Adrenal gland (tissue), 12 donors: ENCODE results near the gene MALRD1. TPM values are rescaled to one million over a fixed set of nuclear protein-coding genes. Genes with fewer than 3 reads are reported as not detected.

ENCODE experiments used
- DNase-seq, 7 donors: peaks; one replicate each; pipeline ENCODE4 v3.0.0-alpha.2; 2019 to 2020
- H3K27ac ChIP-seq, 5 donors: fragments of 200-600 bp; sonication (generic) in 4 of 5; 1 replicate in 3 of 5; 2 replicates in 2 of 5; pipeline versions ENCODE4 v1.5.1 to v1.8.0; 2016 to 2020; ENCODE audit warnings: mild to moderate bottlenecking in 1 of 5
- H3K27me3 ChIP-seq: fragments of 200-600 bp; 2 replicates; pipeline ENCODE4 v1.8.0; 2021
- H3K36me3 ChIP-seq, 2 donors: fragments of 200-600 bp; replicated peaks in 1 of 2; 1 replicate in 1 of 2; 2 replicates in 1 of 2; pipeline versions ENCODE4 v1.5.1 to v1.8.0; 2018 to 2022
- H3K4me1 ChIP-seq, 2 donors: fragments of 200-600 bp; replicated peaks in 1 of 2; 1 replicate in 1 of 2; 2 replicates in 1 of 2; pipeline versions ENCODE4 v1.5.1 to v1.8.0; 2018 to 2021
- H3K4me3 ChIP-seq, 4 donors: fragments of 200-600 bp; sonication (generic) in 3 of 4; one replicate each; pipeline ENCODE4 v1.5.1; 2016 to 2018
- H3K9me3 ChIP-seq, 3 donors: fragments of 200-600 bp; sonication (generic) in 1 of 3; replicated peaks in 1 of 3; 1 replicate in 2 of 3; 2 replicates in 1 of 3; pipeline versions ENCODE4 v1.5.1 to v1.8.0; 2016 to 2021
- CTCF ChIP-seq, 6 experiments: fragments of 450-650 bp in 4 of 6; fragments of 200-600 bp in 2 of 6; sonication (generic) in 1 of 6; IDR thresholded peaks; 1 replicate in 5 of 6; 2 replicates in 1 of 6; pipeline versions ENCODE4 v1.5.1 to v1.8.0; 2016 to 2021; ENCODE audit warnings: antibody characterized with exemption in 6 of 6, mild to moderate bottlenecking in 2 of 6, moderate library complexity in 1 of 6
- POLR2A ChIP-seq, 2 donors: fragments of 450-650 bp; IDR thresholded peaks; one replicate each; pipeline ENCODE4 v1.6.1; 2017; ENCODE audit warnings: antibody characterized with exemption in 2 of 2, mild to moderate bottlenecking in 2 of 2, moderate library complexity in 1 of 2
- WGBS, 4 donors: extraction: QIAGEN DNeasy Blood & Tissue Kit in 2 of 4; methylation state at CpG; one replicate each; pipeline versions ENCODE4 v1.1.5 to v1.1.7; 2013 to 2017; 5-methylcytosine and 5-hydroxymethylcytosine counted together
- intact Hi-C, 2 donors: fragments of 100-400 bp; cut with DNase I; formaldehyde crosslinking; loops; one replicate each; pipeline versions ENCODE4 v1.14.1 to v1.15.0; 2022 to 2023
- polyA plus RNA-seq, 3 donors: library from polyadenylated mRNA; stranded (reverse); fragments of 200-250 nt in 2 of 3; fragments of 350-450 nt in 1 of 3; fragmentation: Illumina TruSeq in 1 of 3; extraction: RNeasy Lipid Tissue Mini Kit (QIAGEN cat#74804) in 1 of 3; gene quantifications; one replicate each; pipeline ENCODE4 v1.2.3, GENCODE V29; 2013 to 2014
- total RNA-seq, 9 donors: library from RNA; depleted of rRNA in 4 of 9; stranded (reverse); fragments of >200 nt in 4 of 9; fragments of 120-200 nt in 1 of 9; fragmentation: NEBNext Ultra II Directional in 1 of 9; extraction: Animal tissue kit (Norgen Biotek cat#: 25700) in 1 of 9; gene quantifications; one replicate each; pipeline versions ENCODE4 v1.1.0 to v1.2.4, GENCODE V29; 2013 to 2023
- donor health status: healthy with polysubstance abuse.
- donor health status: Bipolar disorder and iron deficiency.
- donor health status: DM: yes; HTN: yes; CAD: no.
- donor health status: DM: no; HTN: no; CAD: no.
- donor health status: DM: no; HTN: no; CAD: no.
- donor health status: DM: yes; HTN: yes; CAD: no.

MALRD1 gene
- total and polyA plus RNA-seq, 12 donors: 0.48 to 6.2 (median 1.9) TPM

- Histone ChIP-seq H3K4me3 (no peak overlapping the region), H3K9me3 (no peaks in the 10 kb centered on the region), H3K27me3 (no peaks in the 10 kb centered on the region), H3K4me1 (no peaks in the 10 kb centered on the region), H3K27ac (no peak overlapping the region), H3K36me3 (no peaks in the 10 kb centered on the region)
- TF ChIP-seq POLR2A (IDR thresholded peaks at IDR 0.05) (no peak), CTCF (IDR thresholded peaks at IDR 0.05) (no peak)
- no peak for DNase-seq
- intact Hi-C loops: no loop called here
- 62 to 72% (median 69%) methylated on average over 3 of the region's 3 CpGs for WGBS, 4 donors
Observed at GRCh38 chr10:19299645-19300044, 251.0 kb downstream of the MALRD1 start.

DNA sequence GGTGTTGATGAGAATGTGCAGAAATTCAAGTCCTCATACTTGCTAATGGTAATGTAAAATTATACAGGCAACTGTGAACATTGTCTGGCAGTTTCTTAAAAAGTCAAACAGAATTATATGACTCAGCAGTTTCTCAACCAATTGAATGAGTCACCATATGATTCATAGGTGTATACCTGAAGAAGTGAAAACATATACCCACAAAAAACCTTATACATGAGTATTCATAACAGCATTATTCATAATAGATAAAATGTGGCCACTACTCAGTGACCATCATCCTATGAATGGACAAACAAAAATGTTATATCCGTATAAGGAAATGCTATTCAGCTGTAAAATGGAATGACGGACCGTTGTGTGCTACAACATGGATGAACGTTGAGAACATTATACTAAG is 253.5 kb downstream of the MALRD1 start:
- 81 to 86% (median 84%) methylated on average over 4 of the region's 4 CpGs for WGBS, 4 donors
- TF ChIP-seq CTCF (IDR thresholded peaks at IDR 0.05) (no peak), POLR2A (IDR thresholded peaks at IDR 0.05) (no peak)
- intact Hi-C loops: no loop called here

DNA sequence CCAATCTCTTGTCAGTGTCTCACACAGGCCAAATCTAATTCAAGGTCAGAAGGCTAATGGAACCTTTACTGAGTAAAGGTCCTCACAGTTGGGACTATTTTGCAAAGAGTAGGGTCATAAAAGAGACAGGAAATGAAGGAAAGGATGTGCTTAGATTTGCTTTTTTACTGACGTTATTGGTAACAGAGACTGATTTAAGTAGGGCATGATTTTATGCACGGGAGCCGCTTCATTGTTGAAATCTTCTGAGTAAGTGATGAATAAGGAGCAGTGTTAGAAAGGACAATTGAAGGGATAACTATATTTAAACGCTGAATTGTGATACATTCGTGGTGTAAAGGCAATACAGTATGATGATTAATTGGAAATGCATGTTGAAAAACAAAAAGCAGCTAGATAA is 261.5 kb downstream of the MALRD1 start:
- Histone ChIP-seq H3K36me3 (no peaks in the 10 kb centered on the region), H3K4me1 (no peaks in the 10 kb centered on the region), H3K27me3 (no peaks in the 10 kb centered on the region), H3K9me3 (no peaks in the 10 kb centered on the region), H3K4me3 (no peak overlapping the region), H3K27ac (no peak overlapping the region)
- no peak for DNase-seq
- WGBS, 4 donors: 51 to 63% (median 56%) methylated on average over 5 of the region's 5 CpGs
- intact Hi-C loops: no loop called here
- TF ChIP-seq CTCF (IDR thresholded peaks at IDR 0.05) (no peak), POLR2A (IDR thresholded peaks at IDR 0.05) (no peak)

More for the DNA sequence above, 253.5 kb downstream of the MALRD1 start:
- no peak overlapping the region for H3K4me3 ChIP-seq
- DNase-seq: no peak
- H3K27me3 ChIP-seq: no peaks in the 10 kb centered on the region
- no peak overlapping the region for H3K27ac ChIP-seq
- H3K36me3 ChIP-seq: no peaks in the 10 kb centered on the region
- H3K9me3 ChIP-seq: no peaks in the 10 kb centered on the region
- no peaks in the 10 kb centered on the region for H3K4me1 ChIP-seq

- intact Hi-C loops: no loop called here
- Histone ChIP-seq H3K27ac (no peak overlapping the region), H3K4me1 (no peaks in the 10 kb centered on the region), H3K27me3 (no peaks in the 10 kb centered on the region), H3K9me3 (no peaks in the 10 kb centered on the region), H3K4me3 (no peak overlapping the region), H3K36me3 (no peaks in the 10 kb centered on the region)
- no peak for DNase-seq
- TF ChIP-seq CTCF (IDR thresholded peaks at IDR 0.05) (no peak), POLR2A (IDR thresholded peaks at IDR 0.05) (no peak)
- 91 to 96% (median 95%) methylated on average over 3 of the region's 3 CpGs for WGBS, 4 donors
Observed at GRCh38 chr10:19316204-19316870, 267.7 kb downstream of the MALRD1 start.
